Endothelial cell of umbilical vein (primary cell): ENCODE measurements around the gene NUDT8. TPM values are rescaled to one million over a fixed set of nuclear protein-coding genes. Genes with fewer than 3 reads are reported as not detected.

Experiments used
- BruUV-seq: library from RNA; stranded (reverse); fragments of 400-500 nt; replicated peaks from 2 replicates; lab custom pipeline; 2021; lab: Mats Ljungman, UMichigan
- CTCF ChIA-PET: fragments of 300-600, 350-600 bp; sonication (Branson Sonifier 250); formaldehyde crosslinking; loops from one replicate; lab custom pipeline; 2021; ENCODE audit warnings: antibody characterized with exemption, inconsistent platforms; lab: Charles Lee
- POLR2A ChIA-PET: fragments of 300-600, 350-600 bp; sonication (Branson Sonifier 250); formaldehyde crosslinking; loops from one replicate; lab custom pipeline; 2021; ENCODE audit warnings: antibody characterized with exemption, inconsistent platforms; lab: Charles Lee
- DNase-seq: peaks from one replicate; pipeline ENCODE4 v3.0.0-alpha.2; 2011; ENCODE audit warnings: low read depth, low spot score
- FAIRE-seq: peaks from 2 replicates; lab custom pipeline; 2011; peaks lifted over from hg19 to GRCh38; lab: Jason Lieb, UNC
- H2AFZ ChIP-seq: 2 replicates; pipeline ENCODE4 v1.6.0; 2012; ENCODE audit warnings: low read depth, low read length, control low read depth, inconsistent platforms
- H3K27ac ChIP-seq: 2 replicates; pipeline ENCODE4 v1.5.1; 2011; ENCODE audit warnings: low read depth, mild to moderate bottlenecking, control low read depth, low read length, moderate library complexity; ENCODE audit not compliant: insufficient read depth
- H3K27me3 ChIP-seq, 2 experiments: 2 replicates each; pipeline versions ENCODE4 v1.6.0 to v1.6.1; 2011; ENCODE audit warnings: low read length in 2 of 2, mixed read lengths in 1 of 2; ENCODE audit not compliant: control insufficient read depth in 2 of 2, insufficient read depth in 2 of 2
- H3K36me3 ChIP-seq, 2 experiments: 2 replicates in 1 of 2; 3 replicates in 1 of 2; pipeline ENCODE4 v1.5.1; 2011; ENCODE audit warnings: low read length in 2 of 2, mild to moderate bottlenecking in 1 of 2, moderate library complexity in 1 of 2; ENCODE audit not compliant: control insufficient read depth in 2 of 2, insufficient read depth in 2 of 2; ENCODE audit errors: extremely low read depth in 1 of 2
- H3K4me1 ChIP-seq: 3 replicates; pipeline ENCODE4 v1.5.1; 2011; ENCODE audit warnings: mild to moderate bottlenecking, low read length; ENCODE audit not compliant: control insufficient read depth, insufficient read depth; ENCODE audit errors: extremely low read depth
- H3K4me2 ChIP-seq: 2 replicates; pipeline ENCODE4 v1.6.1; 2011; ENCODE audit warnings: low read length, control low read depth, mixed read lengths; ENCODE audit not compliant: insufficient read depth
- H3K4me3 ChIP-seq, 3 experiments: fragments of 200-600 bp in 1 of 3; sonication (generic), shearing (Covaris generic) in 1 of 3; replicated peaks in 1 of 3; 2 replicates each; pipeline ENCODE4 v1.5.1; 2011 to 2016; ENCODE audit warnings: control low read depth in 3 of 3, low read length in 3 of 3, mild to moderate bottlenecking in 2 of 3, inconsistent platforms in 1 of 3, low read depth in 1 of 3, moderate library complexity in 1 of 3; ENCODE audit not compliant: insufficient read depth in 1 of 3
- H3K79me2 ChIP-seq: 2 replicates; pipeline ENCODE4 v1.6.0; 2012; ENCODE audit warnings: low read length, inconsistent platforms; ENCODE audit not compliant: control insufficient read depth, insufficient read depth
- H3K9ac ChIP-seq: replicated peaks from 2 replicates; pipeline ENCODE3; 2011; ENCODE audit warnings: low read length, control low read depth; ENCODE audit not compliant: insufficient read depth; ENCODE audit errors: extremely low read depth
- H3K9me1 ChIP-seq: replicated peaks from 3 replicates; pipeline ENCODE4 v1.6.0; 2011; ENCODE audit warnings: mild to moderate bottlenecking, low read length; ENCODE audit not compliant: control insufficient read depth, insufficient read depth; ENCODE audit errors: extremely low read depth
- H3K9me3 ChIP-seq: replicated peaks from 2 replicates; pipeline ENCODE4 v1.5.1; 2012; ENCODE audit warnings: low read length, inconsistent platforms; ENCODE audit not compliant: control insufficient read depth, insufficient read depth
- H4K20me1 ChIP-seq: replicated peaks from 2 replicates; pipeline ENCODE3; 2011; ENCODE audit warnings: mild to moderate bottlenecking, low read length; ENCODE audit not compliant: control insufficient read depth, insufficient read depth; ENCODE audit errors: extremely low read depth
- CTCF ChIP-seq, 2 donors: IDR thresholded peaks; 1 replicate in 1 of 2; 2 replicates in 1 of 2; pipeline ENCODE4 v1.5.1; 2011; ENCODE audit warnings: low read length in 2 of 2, mild to moderate bottlenecking in 2 of 2, moderate library complexity in 2 of 2, control low read depth in 1 of 2, inconsistent platforms in 1 of 2, low read depth in 1 of 2; ENCODE audit not compliant: insufficient read depth in 1 of 2; ENCODE audit errors: extremely low read depth in 1 of 2
- EZH2 ChIP-seq: IDR thresholded peaks from 2 replicates; pipeline ENCODE4 v1.6.1; 2012; ENCODE audit warnings: borderline replicate concordance, low read depth, mild to moderate bottlenecking, moderate library complexity, low read length, inconsistent platforms; ENCODE audit not compliant: severe bottlenecking
- FOS ChIP-seq: IDR thresholded peaks from 2 replicates; pipeline ENCODE4 v1.6.1; 2011; ENCODE audit warnings: mild to moderate bottlenecking, low read length, moderate library complexity, borderline replicate concordance; ENCODE audit not compliant: insufficient read depth
- GATA2 ChIP-seq: IDR thresholded peaks from 2 replicates; pipeline ENCODE4 v1.7.0; 2011; ENCODE audit warnings: low read depth, mild to moderate bottlenecking, moderate library complexity, mixed read lengths, low read length; ENCODE audit not compliant: insufficient read length, insufficient read depth
- JUN ChIP-seq: IDR thresholded peaks from 2 replicates; pipeline ENCODE4 v1.6.1; 2011; ENCODE audit warnings: borderline replicate concordance, low read depth; ENCODE audit not compliant: insufficient read length, insufficient read depth
- MYC ChIP-seq: IDR thresholded peaks from one replicate; pipeline ENCODE4 v1.6.1; 2011; ENCODE audit warnings: mild to moderate bottlenecking, low read depth, low read length
- POLR2A ChIP-seq: IDR thresholded peaks from 2 replicates; pipeline ENCODE4 v1.6.1; 2012; ENCODE audit warnings: low read depth, mild to moderate bottlenecking, control low read depth, low read length
- POLR2AphosphoS5 ChIP-seq: IDR thresholded peaks from 2 replicates; pipeline ENCODE4 v1.6.1; 2012; ENCODE audit warnings: low read depth, mild to moderate bottlenecking, control low read depth, low read length, moderate library complexity; ENCODE audit not compliant: insufficient read depth
- dilution Hi-C: fragments of 300-500 bp; cut with MboI; formaldehyde crosslinking; loops from one replicate; pipeline ENCODE4 v1.15.0; 2019; ENCODE audit warnings: low sequenced_read_pairs; ENCODE audit not compliant: extremely low pct_ligation_motif_present
- intact Hi-C: fragments of 100-400 bp; cut with micrococcal nuclease; formaldehyde crosslinking; loops from one replicate; pipeline ENCODE4 v1.10.0; 2022
- polyA plus RNA-seq, 4 experiments: library from polyadenylated mRNA; depleted of rRNA in 3 of 4; stranded (reverse) in 3 of 4; unstranded in 1 of 4; fragments of >200 nt; gene quantifications; 2 replicates each; pipeline versions ENCODE4 v1.2.1 to v1.2.3, GENCODE V29; 2011 to 2012; ENCODE audit warnings: missing spikeins in 1 of 4
- total RNA-seq: library from RNA; stranded (reverse); gene quantifications from 2 replicates; pipeline ENCODE4 v1.2.3, GENCODE V29; 2021
- TF ChIP-seq, protein P1 (sequence below): IDR thresholded peaks from 2 replicates; pipeline ENCODE4 v1.6.1; 2011; ENCODE audit not compliant: insufficient read depth, insufficient read length

Gene NUDT8
- total and polyA plus RNA-seq, 2 donors (not counting 3 experiments of a cell fraction or from before 2014, with no cell fraction given): 14.1 to 20.4 TPM

GRCh38 chr11:67657300-67657699 lies 27.6 kb upstream of the NUDT8 start:
- no peaks in the 10 kb centered on the region for H3K27me3 ChIP-seq
- dilution Hi-C loops (no loop called here), intact Hi-C loops (no loop called here)
- H3K9me1 ChIP-seq: no peaks in the 10 kb centered on the region
- H3K4me3 ChIP-seq: no peak overlapping the region
- H3K9ac ChIP-seq: no peak overlapping the region
- POLR2A ChIA-PET: no interaction called here
- DNase-seq (no peak), FAIRE-seq (no peak)
- TF ChIP-seq GATA2 (no peak), JUN (no peak), POLR2A (no peak), MYC (no peak), EZH2 (no peak), CTCF (IDR thresholded peaks at IDR 0.05; ENCODE audit: extremely low read depth in 1 of 2, insufficient read depth in 1 of 2, low read depth in 1 of 2, low read length in 2 of 2) (no peak), FOS (no peak), POLR2AphosphoS5 (no peak)
- TF ChIP-seq, protein P1, sequence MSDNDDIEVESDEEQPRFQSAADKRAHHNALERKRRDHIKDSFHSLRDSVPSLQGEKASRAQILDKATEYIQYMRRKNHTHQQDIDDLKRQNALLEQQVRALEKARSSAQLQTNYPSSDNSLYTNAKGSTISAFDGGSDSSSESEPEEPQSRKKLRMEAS: no peak
- H3K27ac ChIP-seq: no peak overlapping the region
- H3K79me2 ChIP-seq: no peaks in the 10 kb centered on the region
- no peaks in the 10 kb centered on the region for H3K4me1 ChIP-seq
- no peak overlapping the region for H3K4me2 ChIP-seq
- CTCF ChIA-PET: interaction anchor here (4.4 kb wide), 1 partner anchor 28 kb away, joined by 92 read pairs; the partner anchor contains the start of gene NUDT8
- H4K20me1 ChIP-seq: no peaks in the 10 kb centered on the region
- no peak overlapping the region for H2AFZ ChIP-seq
- no peaks in the 10 kb centered on the region for H3K36me3 ChIP-seq
- H3K9me3 ChIP-seq: no peaks in the 10 kb centered on the region
- no TSS peak for BruUV-seq
